ENCODE measurements around the gene FAM168A.

FAM168A gene

GRCh38 chr11:73430326-73430725 lies 167.6 kb downstream of the FAM168A start:
- DNase-seq (ENCODE audit: low read depth in 1 of 2, low spot score in 1 of 2) = no peak

- no peak for DNase-seq (ENCODE audit: low read depth in 1 of 2, low spot score in 1 of 2)
These were observed 168.7 kb downstream of the FAM168A start for GRCh38 chr11:73429121-73429750.

DNA sequence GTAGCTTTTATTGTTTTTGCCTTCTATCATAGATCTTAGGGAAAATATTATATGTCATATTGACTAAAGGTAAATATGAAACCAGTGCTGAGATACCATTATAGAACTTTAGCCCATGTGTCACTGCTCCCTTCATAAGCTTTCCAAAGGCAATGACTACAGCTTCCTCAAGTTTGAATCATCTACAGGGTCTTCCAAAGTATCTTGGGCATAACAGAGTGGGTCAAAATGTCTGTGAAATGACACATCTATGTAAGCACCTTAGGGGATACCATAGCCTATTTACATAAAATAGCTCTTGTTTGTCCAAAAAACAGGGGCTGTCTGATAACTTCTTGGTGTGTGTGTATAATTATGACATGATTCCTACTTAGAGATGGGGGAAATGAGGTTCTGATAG lies 169.2 kb downstream of the FAM168A start:
- DNase-seq (ENCODE audit: low read depth in 1 of 2, low spot score in 1 of 2) = no peak

DNA sequence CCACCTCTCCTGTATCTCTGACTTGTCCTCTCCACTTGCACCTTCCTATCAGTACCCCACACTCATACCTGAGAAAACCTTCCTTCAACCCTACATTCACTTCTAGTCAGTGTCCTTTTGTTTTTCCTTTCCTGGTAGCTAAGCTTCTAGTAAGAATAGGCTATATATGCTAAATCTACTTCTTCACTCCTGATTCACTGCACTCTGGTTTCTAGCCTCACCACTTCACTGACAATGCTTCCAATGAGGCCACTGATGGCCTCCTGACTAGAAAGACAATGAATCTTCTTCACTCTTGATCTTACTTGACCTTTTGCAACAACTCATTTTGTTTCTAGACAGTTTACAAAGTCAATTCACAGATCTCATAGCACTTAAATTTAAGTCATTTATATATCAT lies 169.7 kb downstream of the FAM168A start:
- DNase-seq (ENCODE audit: low read depth in 1 of 2, low spot score in 1 of 2) = no peak

DNA sequence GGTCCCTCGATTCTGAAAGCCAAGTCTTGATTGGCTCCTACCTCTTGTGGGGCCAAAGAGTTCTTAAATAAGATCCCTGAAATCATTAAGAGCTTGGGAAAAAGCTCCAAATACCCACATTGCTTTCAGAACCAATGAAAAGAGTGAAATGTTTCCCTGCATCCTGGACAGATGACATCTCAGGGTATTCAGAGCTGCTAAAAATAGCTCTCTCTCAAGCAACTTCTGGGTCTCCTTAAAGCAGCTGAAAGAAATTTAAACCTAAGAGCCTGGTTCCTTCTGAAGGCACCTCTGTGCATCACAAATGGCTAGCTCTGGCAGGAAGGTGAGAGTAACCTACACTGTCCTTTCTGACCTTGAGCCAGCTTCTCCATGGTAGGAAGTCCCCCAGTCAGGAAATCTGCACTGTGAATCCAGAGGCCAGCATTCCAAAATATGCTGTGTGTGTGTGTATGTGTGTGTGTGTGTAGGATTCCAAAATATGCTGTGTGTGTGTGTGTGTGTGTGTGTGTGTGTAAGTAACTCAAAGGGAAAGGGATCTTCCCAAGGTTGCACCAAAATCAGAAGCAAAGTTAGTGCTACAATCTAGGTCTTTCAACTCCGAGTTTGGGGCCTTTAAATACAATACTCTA lies 171.6 kb downstream of the FAM168A start:
- no peak for DNase-seq (ENCODE audit: low read depth in 1 of 2, low spot score in 1 of 2)

DNA sequence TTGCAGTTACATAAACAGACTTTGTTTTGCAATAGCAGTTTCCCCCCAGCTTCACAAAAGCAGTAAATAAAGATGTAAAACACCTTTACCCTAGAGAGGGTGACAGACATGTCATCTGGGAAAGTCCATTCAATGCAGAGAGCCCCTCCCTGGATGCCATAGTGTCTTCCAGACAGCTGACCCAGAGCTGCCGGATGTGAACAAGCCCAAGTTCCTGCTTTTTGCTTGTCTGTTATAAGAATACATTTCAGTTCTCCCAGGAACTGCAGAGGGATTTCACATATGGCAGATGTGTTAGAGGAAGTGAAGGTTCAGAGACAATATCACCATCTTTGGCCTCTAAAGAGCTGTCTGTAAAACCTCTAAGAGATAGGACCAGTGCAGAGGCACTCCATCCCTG lies 172.8 kb downstream of the FAM168A start:
- DNase-seq (ENCODE audit: low read depth in 1 of 2, low spot score in 1 of 2) = no peak

- no peak for DNase-seq (ENCODE audit: low read depth in 1 of 2, low spot score in 1 of 2)
These were observed 174.4 kb downstream of the FAM168A start for GRCh38 chr11:73423506-73423905.

GRCh38 chr11:73422886-73423285 lies 175.0 kb downstream of the FAM168A start:
- no peak for DNase-seq (ENCODE audit: low read depth in 1 of 2, low spot score in 1 of 2)

GRCh38 chr11:73420136-73420535 lies 177.8 kb downstream of the FAM168A start:
- no peak for DNase-seq (ENCODE audit: low read depth in 1 of 2, low spot score in 1 of 2)

- DNase-seq (ENCODE audit: low read depth in 1 of 2, low spot score in 1 of 2) = no peak
These were observed 181.1 kb downstream of the FAM168A start for GRCh38 chr11:73416786-73417185.

GRCh38 chr11:73415854-73416615 lies 181.9 kb downstream of the FAM168A start:
- DNase-seq (ENCODE audit: low read depth in 1 of 2, low spot score in 1 of 2) = no peak

DNA sequence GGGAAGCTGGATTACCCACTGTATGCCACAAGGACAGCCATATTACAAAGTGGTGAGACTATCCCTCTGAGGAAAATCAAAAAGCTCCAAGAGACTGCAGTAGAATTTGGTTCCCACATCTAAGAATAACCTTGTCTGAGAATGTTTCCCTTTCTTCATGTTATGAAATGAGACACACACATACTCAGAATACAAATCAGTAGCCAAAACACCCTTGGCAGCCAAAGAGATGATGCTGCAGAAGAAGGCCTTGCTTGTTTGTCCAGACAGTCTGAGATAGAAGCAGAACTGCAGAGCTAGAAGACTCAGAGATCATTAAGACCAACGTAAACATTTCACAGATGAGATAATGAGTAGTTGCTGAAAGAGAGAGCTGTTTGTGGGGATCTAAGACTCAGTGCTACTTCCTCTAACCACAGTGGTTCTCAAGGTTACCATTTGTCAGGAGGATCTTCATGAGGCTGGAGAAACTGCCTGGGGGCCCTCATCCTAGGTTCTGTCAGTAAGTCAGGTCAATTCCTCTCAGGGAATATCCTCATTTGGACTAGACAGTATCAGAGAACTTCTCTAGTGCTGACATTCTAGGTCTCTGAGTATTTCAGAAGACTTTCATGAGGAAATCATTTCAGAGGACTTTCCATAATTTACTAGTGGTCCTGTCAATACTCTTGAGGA lies 182.8 kb downstream of the FAM168A start:
- no peak for DNase-seq (ENCODE audit: low read depth in 1 of 2, low spot score in 1 of 2)

- DNase-seq (ENCODE audit: low read depth in 1 of 2, low spot score in 1 of 2) = no peak
These were observed 184.7 kb downstream of the FAM168A start for GRCh38 chr11:73413256-73413655.

DNA sequence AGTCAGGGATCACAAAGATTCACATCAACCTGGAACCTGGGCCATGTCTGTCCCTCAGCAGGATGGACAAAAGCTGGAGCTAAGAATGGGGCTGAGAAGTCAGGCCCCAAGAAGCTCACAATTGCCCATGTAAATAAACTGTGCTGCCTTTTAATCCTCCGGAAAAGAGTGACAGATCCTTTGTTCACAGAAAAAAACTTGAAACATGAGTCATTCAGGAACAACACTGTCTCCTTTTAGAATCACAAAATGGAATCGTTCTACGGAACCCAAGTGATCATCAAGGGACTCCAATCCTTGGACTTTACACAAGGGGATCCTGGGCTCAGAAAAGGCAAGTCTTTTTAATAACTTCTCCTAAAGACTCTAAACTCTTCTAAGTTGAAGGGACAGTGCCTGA lies 185.6 kb downstream of the FAM168A start:
- DNase-seq (ENCODE audit: low read depth in 1 of 2, low spot score in 1 of 2) = no peak

GRCh38 chr11:73411031-73411430 lies 186.9 kb downstream of the FAM168A start:
- DNase-seq (ENCODE audit: low read depth in 1 of 2, low spot score in 1 of 2) = no peak

DNA sequence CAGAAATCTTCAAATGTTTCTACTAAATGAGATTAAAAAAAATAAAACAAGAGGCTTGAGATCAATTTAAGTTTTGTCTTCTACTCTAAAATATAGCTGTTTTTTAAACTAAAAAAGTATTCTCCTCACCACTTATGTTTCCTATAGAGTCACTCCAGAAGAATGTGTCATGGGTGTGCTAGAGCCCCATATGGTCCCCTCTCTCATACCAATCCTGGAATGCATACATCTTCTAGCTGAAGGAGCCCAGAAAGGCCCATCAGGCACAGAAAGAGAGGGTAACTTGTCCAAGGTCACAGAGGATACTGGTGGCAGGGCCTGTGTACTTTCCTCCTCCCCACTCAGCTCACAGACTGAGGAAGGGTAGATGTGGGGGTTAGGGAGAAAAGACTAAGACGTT lies 187.3 kb downstream of the FAM168A start:
- no peak for DNase-seq (ENCODE audit: low read depth in 1 of 2, low spot score in 1 of 2)

GRCh38 chr11:73409431-73409830 lies 188.5 kb downstream of the FAM168A start:
- DNase-seq (ENCODE audit: low read depth in 1 of 2, low spot score in 1 of 2) = no peak

DNA sequence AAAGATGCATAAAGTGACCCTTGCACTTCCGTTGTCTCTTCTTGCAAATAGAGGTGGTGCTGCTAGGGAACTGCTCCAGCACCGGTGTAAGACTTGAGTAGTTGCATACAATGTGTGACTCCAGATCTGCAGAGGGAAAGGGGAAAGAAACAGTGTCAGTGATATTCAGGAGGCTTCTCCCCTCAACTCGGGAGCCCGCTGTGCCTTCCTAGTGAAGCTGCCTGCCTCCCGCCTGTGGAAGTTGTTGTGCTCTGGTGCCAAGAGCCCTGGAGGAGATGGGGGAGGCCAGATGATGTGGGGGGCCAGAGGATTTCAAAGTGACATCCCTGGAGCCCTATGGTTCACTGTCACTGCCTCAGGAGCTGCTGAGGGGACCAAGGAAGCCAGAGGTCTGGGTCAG lies 191.3 kb downstream of the FAM168A start:
- DNase-seq (ENCODE audit: low read depth in 1 of 2, low spot score in 1 of 2) = no peak

- no peak for DNase-seq (ENCODE audit: low read depth in 1 of 2, low spot score in 1 of 2)
These were observed 191.8 kb downstream of the FAM168A start for GRCh38 chr11:73406131-73406530.

DNA sequence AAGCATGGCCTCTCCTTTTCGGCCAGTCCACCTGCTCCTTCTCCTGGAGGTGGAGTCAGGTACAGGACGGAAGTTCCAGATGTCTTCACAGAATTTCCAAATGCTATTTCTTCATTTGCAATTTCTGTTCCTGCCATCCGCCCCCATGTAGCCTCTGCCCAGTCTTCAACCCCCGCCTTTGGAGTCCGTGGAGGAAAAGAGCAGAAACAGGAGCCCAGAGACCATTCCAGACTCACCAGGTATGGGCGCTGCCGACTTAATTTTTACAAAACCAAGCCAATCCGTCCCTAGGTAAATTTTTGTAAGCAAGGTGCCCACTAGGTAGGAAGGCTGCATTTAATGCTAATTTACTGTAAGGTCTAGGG lies 192.8 kb downstream of the FAM168A start:
- no peak for DNase-seq (ENCODE audit: low read depth in 1 of 2, low spot score in 1 of 2)

- no peak for DNase-seq (ENCODE audit: low read depth in 1 of 2, low spot score in 1 of 2)
These were observed 193.3 kb downstream of the FAM168A start for GRCh38 chr11:73404506-73405145.

Measured in activated CD4-positive, alpha-beta T cell treated with anti-CD3 and anti-CD28 coated beads, Interleukin-2, amount 50 U/mL, for 24 hours (primary cell).